NCI-H1092 (cell line): ENCODE results near the gene ABHD1.

ENCODE experiments used
- DNase-seq: peaks from one replicate; lab custom pipeline; 2025; lab: John Stamatoyannopoulos, UW

Gene ABHD1

GRCh38 chr2:27135478-27135955, 11.9 kb downstream of the ABHD1 start:
- DNase-seq = no peak

- no peak for DNase-seq
Measured at GRCh38 chr2:27136751-27137150, 13.1 kb downstream of the ABHD1 start.

GRCh38 chr2:27137322-27137935, 13.8 kb downstream of the ABHD1 start:
- DNase-seq = no peak

GRCh38 chr2:27138111-27138510, 14.5 kb downstream of the ABHD1 start:
- DNase-seq = no peak

- no peak for DNase-seq
Measured at GRCh38 chr2:27139310-27139709, 15.7 kb downstream of the ABHD1 start, which contains the start of gene PRR30. TSS of gene PRR30 (minus strand) at chr2:27139410. CDS start at chr2:27138329, 1,081 bp downstream.

GRCh38 chr2:27143285-27143684, 19.7 kb downstream of the ABHD1 start:
- no peak for DNase-seq

- no peak for DNase-seq
Measured at GRCh38 chr2:27145682-27146081, 22.1 kb downstream of the ABHD1 start.

GRCh38 chr2:27147935-27148334, 24.3 kb downstream of the ABHD1 start:
- DNase-seq = no peak

GRCh38 chr2:27148801-27149439, 25.3 kb downstream of the ABHD1 start, which contains the start of gene TCF23:
TSS of gene TCF23 (plus strand) at chr2:27149004. CDS start at chr2:27149134, 130 bp downstream.
- no peak for DNase-seq

GRCh38 chr2:27149570-27150405, 26.2 kb downstream of the ABHD1 start:
- no peak for DNase-seq

- DNase-seq = no peak
Measured at GRCh38 chr2:27150639-27151230, 27.1 kb downstream of the ABHD1 start.

GRCh38 chr2:27152102-27152795, 28.6 kb downstream of the ABHD1 start:
- no peak for DNase-seq

- no peak for DNase-seq
Measured at GRCh38 chr2:27152796-27153464, 29.3 kb downstream of the ABHD1 start.

GRCh38 chr2:27154488-27154887, 30.9 kb downstream of the ABHD1 start:
- no peak for DNase-seq

- no peak for DNase-seq
Measured at GRCh38 chr2:27155069-27155520, 31.5 kb downstream of the ABHD1 start.

GRCh38 chr2:27158468-27158867, 34.9 kb downstream of the ABHD1 start:
- DNase-seq = no peak

- no peak for DNase-seq
Measured at GRCh38 chr2:27159271-27159670, 35.7 kb downstream of the ABHD1 start.

- no peak for DNase-seq
Measured at GRCh38 chr2:27160191-27160590, 36.6 kb downstream of the ABHD1 start.

GRCh38 chr2:27162151-27163121, 38.8 kb downstream of the ABHD1 start:
- DNase-seq = no peak
